Choroid plexus epithelial cell (primary cell): ENCODE results near the gene CFAP54.

Experiments
- DNase-seq: peaks from one replicate; pipeline ENCODE4 v3.0.0-alpha.2; 2010; ENCODE audit warnings: low read depth
- H3K4me3 ChIP-seq: 2 replicates; pipeline ENCODE4 v1.5.1; 2011; ENCODE audit warnings: low read depth, mild to moderate bottlenecking, control low read depth, low read length, moderate library complexity
- TF ChIP-seq, protein P1 (sequence below): conservative IDR thresholded peaks from 2 replicates; pipeline ENCODE4 v1.5.1; 2011; ENCODE audit warnings: low read depth, mild to moderate bottlenecking, control low read depth, inconsistent platforms, low read length, moderate library complexity

The CFAP54 gene

DNA sequence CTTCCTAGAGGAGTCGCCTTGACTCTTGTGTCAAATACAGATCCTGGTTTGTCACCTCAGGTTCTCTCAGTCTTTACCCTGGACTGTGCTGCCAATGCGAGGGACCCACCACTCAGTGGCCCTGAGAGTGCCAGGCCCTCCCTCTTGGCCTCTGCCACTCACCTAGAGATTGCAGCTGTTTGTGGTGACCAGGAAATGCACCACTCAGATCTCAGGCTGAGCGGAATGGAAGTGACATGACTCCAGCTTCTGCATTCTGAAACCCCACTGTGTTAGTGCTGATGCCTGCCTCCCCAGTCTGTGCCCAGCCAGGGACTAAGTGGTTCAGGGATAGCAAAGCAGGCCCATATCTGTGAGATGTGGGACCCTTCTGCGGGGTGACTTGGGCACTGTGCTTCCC, 389.9 kb downstream of the CFAP54 start:
- TF ChIP-seq, protein P1, sequence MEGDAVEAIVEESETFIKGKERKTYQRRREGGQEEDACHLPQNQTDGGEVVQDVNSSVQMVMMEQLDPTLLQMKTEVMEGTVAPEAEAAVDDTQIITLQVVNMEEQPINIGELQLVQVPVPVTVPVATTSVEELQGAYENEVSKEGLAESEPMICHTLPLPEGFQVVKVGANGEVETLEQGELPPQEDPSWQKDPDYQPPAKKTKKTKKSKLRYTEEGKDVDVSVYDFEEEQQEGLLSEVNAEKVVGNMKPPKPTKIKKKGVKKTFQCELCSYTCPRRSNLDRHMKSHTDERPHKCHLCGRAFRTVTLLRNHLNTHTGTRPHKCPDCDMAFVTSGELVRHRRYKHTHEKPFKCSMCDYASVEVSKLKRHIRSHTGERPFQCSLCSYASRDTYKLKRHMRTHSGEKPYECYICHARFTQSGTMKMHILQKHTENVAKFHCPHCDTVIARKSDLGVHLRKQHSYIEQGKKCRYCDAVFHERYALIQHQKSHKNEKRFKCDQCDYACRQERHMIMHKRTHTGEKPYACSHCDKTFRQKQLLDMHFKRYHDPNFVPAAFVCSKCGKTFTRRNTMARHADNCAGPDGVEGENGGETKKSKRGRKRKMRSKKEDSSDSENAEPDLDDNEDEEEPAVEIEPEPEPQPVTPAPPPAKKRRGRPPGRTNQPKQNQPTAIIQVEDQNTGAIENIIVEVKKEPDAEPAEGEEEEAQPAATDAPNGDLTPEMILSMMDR, result no peak
- H3K4me3 ChIP-seq, result no peak overlapping the region
- DNase-seq, result peak; percentile 13

DNA sequence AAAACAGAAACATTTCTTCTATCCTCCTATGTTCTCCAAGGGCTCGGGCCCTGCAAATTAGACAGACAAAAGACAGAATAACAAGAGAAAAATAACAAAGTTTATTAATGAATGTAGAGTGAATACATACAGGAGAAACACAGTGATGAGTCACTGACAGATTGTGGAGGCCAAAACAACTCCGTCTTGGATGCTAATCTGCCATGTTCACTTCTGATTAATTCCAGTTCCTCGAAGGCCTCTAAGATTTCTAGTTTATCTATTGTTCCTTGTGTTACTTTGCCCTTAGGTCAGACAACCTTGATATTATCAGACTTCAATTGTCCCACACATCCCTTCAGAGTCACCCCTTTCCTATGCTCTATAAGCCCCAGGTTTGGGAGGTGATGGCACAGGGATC, 390.8 kb downstream of the CFAP54 start:
- TF ChIP-seq, protein P1, result no peak
- DNase-seq, result peak; percentile 8
- H3K4me3 ChIP-seq, result no peak overlapping the region

DNA sequence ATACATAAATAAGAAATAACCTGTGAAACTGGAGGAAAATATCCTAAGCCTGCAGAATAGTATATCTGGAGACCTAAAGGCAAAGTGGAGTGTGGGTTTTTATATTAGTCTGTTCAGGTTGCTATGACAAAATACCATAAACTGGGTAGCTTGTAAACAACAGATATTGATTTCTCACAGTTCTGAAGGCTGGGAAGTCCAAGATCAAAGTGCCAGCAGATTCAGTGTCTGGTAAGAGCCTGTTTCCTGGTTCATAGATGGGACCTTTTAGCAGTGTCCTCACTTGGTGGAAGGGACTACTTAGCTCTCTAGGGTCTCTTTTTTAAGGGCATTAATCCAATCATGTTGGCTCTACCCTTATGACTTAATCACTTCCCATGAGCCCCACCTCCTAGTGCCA, 392.2 kb downstream of the CFAP54 start:
- TF ChIP-seq, protein P1, result no peak

DNA sequence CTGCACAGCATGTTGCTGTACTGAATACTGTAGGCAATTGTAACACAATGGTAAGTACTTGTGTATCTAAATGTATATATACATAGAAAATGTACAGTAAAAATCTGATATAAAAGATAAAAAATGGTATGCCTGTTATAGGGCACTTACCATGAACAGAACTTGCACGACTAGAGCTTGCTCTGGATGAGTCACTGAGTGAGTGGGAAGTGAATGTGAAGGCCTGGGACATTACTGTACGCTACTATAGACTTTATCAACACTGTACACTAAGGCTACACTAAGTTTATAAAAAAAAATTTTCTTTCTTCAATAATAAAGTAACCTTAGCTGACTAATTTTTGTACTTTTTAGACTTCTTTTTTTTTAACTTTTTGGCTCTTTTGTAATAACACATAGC, 393.5 kb downstream of the CFAP54 start:
- TF ChIP-seq, protein P1, result no peak
- peak; percentile 75 for DNase-seq
- H3K4me3 ChIP-seq, result no peak overlapping the region

More for the DNA sequence above, 392.2 kb downstream of the CFAP54 start:
- no peak overlapping the region for H3K4me3 ChIP-seq
- no peak for DNase-seq

DNA sequence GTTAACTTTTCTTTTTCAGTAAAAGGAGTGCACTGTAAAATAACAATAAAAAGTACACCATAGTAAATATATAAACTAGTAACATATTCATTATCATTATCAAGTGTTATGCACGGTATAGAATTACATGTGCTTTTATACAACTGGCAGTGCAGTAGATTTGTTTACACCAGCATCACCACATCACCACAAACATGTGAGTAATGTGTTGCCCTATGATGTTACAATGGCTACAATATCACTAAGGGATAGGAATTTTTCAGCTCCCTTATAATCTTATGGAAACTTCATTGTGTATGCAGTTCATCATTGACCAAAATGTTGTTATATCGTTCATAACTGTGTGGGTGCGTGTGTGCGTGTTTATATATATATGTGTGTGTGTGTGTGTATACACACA, 394.2 kb downstream of the CFAP54 start:
- peak; percentile 36 for DNase-seq
- TF ChIP-seq, protein P1, result no peak
- H3K4me3 ChIP-seq, result no peak overlapping the region

DNA sequence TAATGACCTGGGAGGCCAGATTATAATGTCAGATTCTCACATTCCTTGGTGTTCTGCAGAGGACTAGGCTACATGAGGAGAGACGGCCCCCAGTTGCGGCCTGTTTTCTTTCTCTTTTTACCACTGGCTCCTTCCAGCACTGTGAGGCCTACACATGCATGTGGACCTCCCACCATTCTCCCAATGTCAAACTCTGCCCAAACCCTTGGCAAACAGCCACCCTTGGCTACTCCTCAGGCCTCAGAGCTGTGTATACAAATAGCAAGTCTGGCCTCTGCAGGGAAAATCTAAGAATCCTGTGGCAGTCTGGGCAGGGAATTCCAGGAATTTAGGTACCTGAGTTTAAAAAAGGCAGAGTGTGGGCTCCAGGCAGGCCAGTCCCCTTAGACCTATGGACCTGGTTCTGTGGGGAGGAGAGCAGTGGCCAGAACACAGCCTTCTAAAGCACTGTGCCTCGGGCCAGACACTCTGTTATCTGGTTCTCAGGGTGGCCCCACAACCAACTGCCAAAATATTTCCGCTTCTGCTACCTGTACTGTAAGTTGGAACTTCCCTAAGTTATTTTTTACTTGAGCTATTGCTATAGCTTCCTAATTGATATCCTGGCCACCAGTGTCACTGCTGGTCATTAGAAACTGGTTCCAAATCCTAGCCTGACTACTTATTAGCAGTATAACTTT, 397.8 kb downstream of the CFAP54 start:
- TF ChIP-seq, protein P1, result no peak
- H3K4me3 ChIP-seq, result no peak overlapping the region
- peak; percentile 80 for DNase-seq

DNA sequence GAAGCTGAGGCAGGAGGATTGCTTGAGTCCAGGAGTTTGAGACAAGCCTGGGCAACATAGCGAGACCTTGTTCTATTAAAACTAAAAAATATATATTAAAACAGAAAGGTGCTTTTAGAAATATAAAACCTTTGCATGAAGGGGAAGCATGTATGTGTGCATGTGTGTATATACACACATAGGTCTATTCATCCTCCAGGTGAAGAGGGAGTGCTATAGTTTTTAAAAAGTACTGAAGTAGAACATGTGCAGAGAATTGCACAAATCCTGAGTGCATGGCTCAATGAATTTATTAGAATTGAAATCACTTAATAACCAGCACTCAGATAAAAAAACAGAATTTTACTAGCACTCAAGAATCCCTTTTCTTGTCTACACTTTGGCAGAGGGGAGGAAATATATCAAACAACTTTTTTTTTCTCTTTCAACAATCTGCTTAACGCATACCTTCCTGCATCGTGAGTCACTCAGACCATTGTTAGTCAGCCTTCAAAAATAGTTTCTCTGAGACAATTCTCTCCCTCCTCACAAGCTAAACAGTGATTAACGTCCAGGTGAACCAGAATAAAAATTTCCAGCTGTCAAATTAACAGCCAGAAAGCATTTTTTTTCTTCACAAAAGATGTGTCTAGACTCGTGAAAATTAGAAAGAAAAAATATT, 400.0 kb downstream of the CFAP54 start:
- DNase-seq, result peak; percentile 55
- no peak overlapping the region for H3K4me3 ChIP-seq
- TF ChIP-seq, protein P1, result no peak
